Mesendoderm (in vitro differentiated cells): ENCODE results near the gene MAP3K13.

Experiments used
- DNase-seq: peaks from one replicate; pipeline ENCODE4 v3.0.0; 2013
- H2AK5ac ChIP-seq: 2 replicates; pipeline ENCODE4 v1.6.1; 2013; ENCODE audit warnings: low read length, inconsistent platforms
- H2BK120ac ChIP-seq: 2 replicates; pipeline ENCODE4 v1.6.1; 2013; ENCODE audit warnings: low read depth, mild to moderate bottlenecking, low read length, moderate library complexity, mixed read lengths
- H2BK15ac ChIP-seq: replicated peaks from 2 replicates; pipeline ENCODE4 v1.6.1; 2013; ENCODE audit warnings: low read depth, mild to moderate bottlenecking, moderate library complexity
- H2BK5ac ChIP-seq: 2 replicates; pipeline ENCODE4 v1.6.1; 2013; ENCODE audit warnings: low read length, inconsistent platforms
- H3K18ac ChIP-seq: 2 replicates; pipeline ENCODE4 v1.6.1; 2013; ENCODE audit warnings: mild to moderate bottlenecking, low read length, mixed read lengths
- H3K23ac ChIP-seq: one replicate; pipeline ENCODE4 v1.6.1; 2013; ENCODE audit warnings: low read length
- H3K27ac ChIP-seq: 2 replicates; pipeline ENCODE4 v1.5.1; 2013; ENCODE audit warnings: low read depth, mild to moderate bottlenecking, inconsistent platforms, low read length, moderate library complexity
- H3K27me3 ChIP-seq: 2 replicates; pipeline ENCODE4 v1.6.1; 2013; ENCODE audit warnings: low read length, control low read depth, mild to moderate bottlenecking, inconsistent platforms; ENCODE audit not compliant: insufficient read depth, poor library complexity
- H3K36me3 ChIP-seq: 2 replicates; pipeline ENCODE4 v1.6.1; 2013; ENCODE audit warnings: low read length, inconsistent platforms; ENCODE audit not compliant: control insufficient read depth, insufficient read depth
- H3K4ac ChIP-seq: one replicate; pipeline ENCODE4 v1.6.1; 2013; ENCODE audit warnings: low read depth, mild to moderate bottlenecking, low read length, moderate library complexity
- H3K4me1 ChIP-seq: 2 replicates; pipeline ENCODE4 v1.6.1; 2013; ENCODE audit warnings: low read depth, low read length, inconsistent platforms; ENCODE audit not compliant: control insufficient read depth
- H3K4me2 ChIP-seq: 2 replicates; pipeline ENCODE4 v1.6.1; 2013; ENCODE audit warnings: low read length
- H3K4me3 ChIP-seq: 2 replicates; pipeline ENCODE4 v1.5.1; 2013; ENCODE audit warnings: mild to moderate bottlenecking, low read length
- H3K56ac ChIP-seq: one replicate; pipeline ENCODE4 v1.6.1; 2013; ENCODE audit warnings: low read length
- H3K79me1 ChIP-seq: 2 replicates; pipeline ENCODE4 v1.6.1; 2013; ENCODE audit warnings: low read length, inconsistent platforms
- H3K79me2 ChIP-seq: 2 replicates; pipeline ENCODE4 v1.6.1; 2013; ENCODE audit warnings: mild to moderate bottlenecking, low read length; ENCODE audit not compliant: control insufficient read depth, insufficient read depth
- H3K9ac ChIP-seq: 2 replicates; pipeline ENCODE4 v1.6.1; 2013; ENCODE audit warnings: low read length, inconsistent platforms
- H4K5ac ChIP-seq: one replicate; pipeline ENCODE4 v1.6.1; 2013; ENCODE audit warnings: low read length
- H4K8ac ChIP-seq: one replicate; pipeline ENCODE4 v1.6.1; 2013; ENCODE audit warnings: low read depth, mild to moderate bottlenecking, control low read depth, low read length, moderate library complexity
- WGBS: extraction: QIAGEN DNeasy Blood & Tissue Kit; methylation state at CpG from one replicate; pipeline ENCODE4 v1.1.7; 2013; ENCODE audit warnings: low lambda C conversion rate, missing lambda C conversion rate; ENCODE audit not compliant: insufficient coverage; ENCODE audit errors: extremely low coverage; 5-methylcytosine and 5-hydroxymethylcytosine counted together

MAP3K13 gene

DNA sequence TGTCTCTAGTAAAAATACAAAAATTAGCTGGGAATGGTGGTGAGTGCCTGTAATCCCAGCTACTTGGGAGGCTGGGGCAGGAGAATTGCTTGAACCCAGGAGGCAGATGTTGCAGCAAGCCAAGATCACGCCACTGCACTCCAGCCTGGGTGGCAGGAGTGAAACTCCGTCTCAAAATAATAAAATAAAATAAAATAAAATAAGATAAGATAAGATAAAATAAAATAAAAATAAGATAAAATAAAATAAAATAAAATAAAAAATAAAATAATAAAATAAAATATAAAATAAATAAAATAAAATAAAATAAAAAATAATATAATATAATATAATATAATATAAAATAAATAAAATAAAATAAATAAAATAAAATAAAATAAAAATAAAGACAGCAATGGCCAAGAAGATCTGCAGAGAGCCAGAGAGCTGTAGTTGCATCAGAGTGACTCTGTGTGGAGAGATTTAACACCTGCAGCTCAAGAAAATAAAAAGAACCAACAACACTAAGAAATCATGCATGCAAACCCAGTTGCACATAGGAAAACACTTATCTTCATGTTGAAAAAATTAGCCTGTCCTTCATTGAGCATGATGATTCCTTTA, 163.5 kb downstream of the MAP3K13 start:
- Histone ChIP-seq H2BK15ac (no peak overlapping the region), H3K79me2 (no peaks in the 10 kb centered on the region), H2BK5ac (no peak overlapping the region), H3K4me2 (no peak overlapping the region), H3K18ac (no peak overlapping the region), H3K56ac (no peak overlapping the region), H3K27me3 (no peaks in the 10 kb centered on the region), H2BK120ac (no peak overlapping the region), H3K27ac (no peak overlapping the region), H3K23ac (no peak overlapping the region), H3K4me1 (no peaks in the 10 kb centered on the region), H2AK5ac (no peak overlapping the region), H3K9ac (no peak overlapping the region), H4K5ac (no peak overlapping the region), H3K36me3 (no peaks in the 10 kb centered on the region), H3K4me3 (no peak overlapping the region), H4K8ac (no peak overlapping the region), H3K4ac (no peak overlapping the region), H3K79me1 (no peaks in the 10 kb centered on the region)
- no CpG with 5 or more reads among the region's 2 CpGs for WGBS
- no peak for DNase-seq

DNA sequence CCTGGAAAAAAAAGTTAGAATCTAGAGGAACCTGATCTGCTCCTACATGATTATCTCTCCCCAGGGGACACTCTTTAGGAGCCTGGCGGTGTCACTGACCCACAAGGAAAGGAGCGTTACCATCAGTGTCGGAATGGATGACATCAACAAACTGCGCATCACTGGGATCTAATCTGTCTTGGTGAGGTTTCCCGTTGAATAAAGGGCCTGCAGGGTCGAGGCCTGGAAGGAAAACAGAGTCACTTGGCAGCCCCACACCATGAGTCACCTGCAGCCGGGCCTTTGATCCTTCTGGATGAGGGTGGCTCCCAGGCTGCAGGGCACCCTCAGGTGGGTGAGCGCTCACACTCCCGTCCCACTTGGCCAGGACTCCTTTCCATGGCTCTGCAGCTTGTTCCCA, 164.4 kb downstream of the MAP3K13 start:
- no peak overlapping the region for H3K4ac ChIP-seq
- no peak overlapping the region for H4K8ac ChIP-seq
- no peak overlapping the region for H3K23ac ChIP-seq
- H3K27ac ChIP-seq = no peak overlapping the region
- no peak overlapping the region for H2BK15ac ChIP-seq
- no peak overlapping the region for H2AK5ac ChIP-seq
- no peaks in the 10 kb centered on the region for H3K4me1 ChIP-seq
- H3K4me2 ChIP-seq = no peak overlapping the region
- no peak overlapping the region for H3K56ac ChIP-seq
- H3K27me3 ChIP-seq = no peaks in the 10 kb centered on the region
- no peak overlapping the region for H2BK5ac ChIP-seq
- H3K79me1 ChIP-seq = no peaks in the 10 kb centered on the region
- no peak for DNase-seq
- no peak overlapping the region for H3K9ac ChIP-seq
- no CpG with 5 or more reads among the region's 9 CpGs for WGBS
- H3K18ac ChIP-seq = no peak overlapping the region
- no peak overlapping the region for H3K4me3 ChIP-seq
- H4K5ac ChIP-seq = no peak overlapping the region
- no peaks in the 10 kb centered on the region for H3K36me3 ChIP-seq
- no peak overlapping the region for H2BK120ac ChIP-seq
- H3K79me2 ChIP-seq = no peaks in the 10 kb centered on the region

DNA sequence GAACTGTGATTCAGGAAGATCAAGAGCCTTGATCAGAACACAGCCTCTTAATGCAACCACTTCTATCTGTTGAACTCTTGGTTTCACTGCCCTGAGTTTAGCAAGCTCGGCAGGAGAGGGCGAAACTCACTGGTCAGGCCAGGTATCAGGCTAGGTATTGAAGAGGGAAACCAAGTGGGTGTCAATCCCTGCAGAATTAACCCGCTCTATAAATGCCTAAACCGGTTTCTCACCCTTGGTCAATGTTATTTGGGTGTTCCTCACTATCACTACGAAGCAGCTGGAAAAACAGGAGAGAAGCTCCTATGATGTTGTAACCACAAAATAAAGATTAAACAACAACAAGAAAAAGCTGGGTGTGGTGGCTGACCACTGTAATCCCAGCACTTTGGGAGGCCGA, 165.6 kb downstream of the MAP3K13 start:
- no peak for DNase-seq
- Histone ChIP-seq H2BK120ac (no peak overlapping the region), H2AK5ac (no peak overlapping the region), H3K56ac (no peak overlapping the region), H3K4me3 (no peak overlapping the region), H3K18ac (no peak overlapping the region), H3K79me1 (no peaks in the 10 kb centered on the region), H3K4me2 (no peak overlapping the region), H2BK5ac (no peak overlapping the region), H2BK15ac (no peak overlapping the region), H3K27me3 (no peaks in the 10 kb centered on the region), H4K5ac (no peak overlapping the region), H3K36me3 (no peaks in the 10 kb centered on the region), H3K9ac (no peak overlapping the region), H3K4me1 (no peaks in the 10 kb centered on the region), H3K27ac (no peak overlapping the region), H3K23ac (no peak overlapping the region), H3K79me2 (no peaks in the 10 kb centered on the region), H4K8ac (no peak overlapping the region), H3K4ac (no peak overlapping the region)
- WGBS = no CpG with 5 or more reads among the region's 6 CpGs

DNA sequence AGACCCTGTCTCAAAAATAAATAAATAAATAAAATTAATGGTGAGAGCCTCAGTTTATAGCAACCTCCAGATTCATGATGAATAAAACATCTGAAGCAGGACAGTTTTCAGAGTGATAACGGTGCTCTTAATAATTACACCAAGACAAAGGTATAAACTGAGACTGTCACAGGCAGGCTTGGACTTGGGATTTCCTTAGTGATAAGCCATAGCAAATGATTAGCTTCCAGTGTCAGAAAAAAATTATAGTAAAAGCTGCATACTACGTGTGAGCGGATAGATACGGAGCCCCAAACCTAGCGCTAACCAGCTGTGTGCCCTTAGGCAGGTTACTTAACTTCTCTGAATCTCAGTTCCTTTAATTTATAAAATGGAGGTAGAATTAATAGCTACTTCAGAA, 167.9 kb downstream of the MAP3K13 start:
- Histone ChIP-seq H3K4me1 (no peaks in the 10 kb centered on the region), H2BK5ac (no peak overlapping the region), H3K4me2 (no peak overlapping the region), H3K4ac (no peak overlapping the region), H3K4me3 (no peak overlapping the region), H3K27me3 (no peaks in the 10 kb centered on the region), H3K27ac (no peak overlapping the region), H3K36me3 (no peaks in the 10 kb centered on the region), H4K5ac (no peak overlapping the region), H3K23ac (no peak overlapping the region), H3K79me1 (no peaks in the 10 kb centered on the region), H2AK5ac (no peak overlapping the region), H3K56ac (no peak overlapping the region), H2BK15ac (no peak overlapping the region), H3K79me2 (no peaks in the 10 kb centered on the region), H3K9ac (no peak overlapping the region), H2BK120ac (no peak overlapping the region), H4K8ac (no peak overlapping the region), H3K18ac (no peak overlapping the region)
- DNase-seq = no peak
- WGBS = no CpG with 5 or more reads among the region's 5 CpGs

DNA sequence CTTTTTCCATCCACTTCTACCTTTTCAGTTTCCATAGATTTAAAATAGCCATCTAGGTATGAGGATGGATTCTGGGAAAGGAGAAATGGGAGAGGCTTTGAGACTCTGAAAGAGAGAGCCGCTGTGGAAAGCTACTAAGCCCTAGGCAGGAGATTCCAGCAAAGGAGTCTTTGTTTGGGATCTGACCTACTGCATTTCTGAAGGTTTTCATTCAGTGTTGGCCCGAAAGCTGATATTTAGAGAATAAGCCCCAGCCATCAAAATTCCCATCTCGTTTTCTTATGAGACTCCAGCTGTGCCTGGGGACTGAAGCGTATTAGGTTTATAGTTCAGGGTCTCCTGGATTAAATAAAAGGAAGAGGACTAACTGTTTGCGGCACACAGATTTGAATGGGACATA, 170.0 kb downstream of the MAP3K13 start:
- Histone ChIP-seq H3K9ac (no peak overlapping the region), H3K27me3 (no peaks in the 10 kb centered on the region), H3K4me3 (no peak overlapping the region), H3K79me1 (no peaks in the 10 kb centered on the region), H3K4me2 (no peak overlapping the region), H3K23ac (no peak overlapping the region), H3K79me2 (no peaks in the 10 kb centered on the region), H2BK120ac (no peak overlapping the region), H3K4ac (no peak overlapping the region), H4K8ac (no peak overlapping the region), H3K36me3 (no peaks in the 10 kb centered on the region), H3K18ac (no peak overlapping the region), H4K5ac (no peak overlapping the region), H2AK5ac (no peak overlapping the region), H2BK5ac (no peak overlapping the region), H3K27ac (no peak overlapping the region), H3K4me1 (no peaks in the 10 kb centered on the region), H2BK15ac (no peak overlapping the region), H3K56ac (no peak overlapping the region)
- no CpG with 5 or more reads among the region's 5 CpGs for WGBS
- no peak for DNase-seq

DNA sequence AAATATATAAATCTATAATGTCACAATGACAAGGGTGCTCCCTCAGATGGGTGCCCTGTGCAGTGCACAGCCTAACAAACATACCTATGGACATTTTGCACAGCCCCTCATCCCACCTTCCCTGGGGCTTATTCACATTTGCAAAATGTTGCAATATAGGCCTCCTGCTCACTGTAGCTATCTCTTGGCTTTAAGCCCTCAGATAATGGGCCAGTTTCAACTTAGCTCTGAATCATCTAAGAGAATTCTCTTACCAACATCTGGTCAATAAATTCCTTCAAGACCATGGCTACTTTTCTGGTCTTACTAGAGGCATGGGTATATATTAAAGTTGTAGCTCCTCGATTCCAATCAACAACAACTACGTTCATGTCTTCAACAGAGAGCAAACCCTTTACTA, 171.6 kb downstream of the MAP3K13 start:
- Histone ChIP-seq H3K18ac (no peak overlapping the region), H3K79me1 (no peaks in the 10 kb centered on the region), H3K56ac (no peak overlapping the region), H3K4ac (no peak overlapping the region), H2BK5ac (no peak overlapping the region), H2AK5ac (no peak overlapping the region), H2BK15ac (no peak overlapping the region), H3K4me3 (no peak overlapping the region), H3K27me3 (no peaks in the 10 kb centered on the region), H3K4me2 (no peak overlapping the region), H3K4me1 (no peaks in the 10 kb centered on the region), H4K5ac (no peak overlapping the region), H3K23ac (no peak overlapping the region), H4K8ac (no peak overlapping the region), H3K9ac (no peak overlapping the region), H3K79me2 (no peaks in the 10 kb centered on the region), H2BK120ac (no peak overlapping the region), H3K36me3 (no peaks in the 10 kb centered on the region), H3K27ac (no peak overlapping the region)
- DNase-seq = no peak
- WGBS = no CpG with 5 or more reads among the region's 2 CpGs
